DMS153 treated with DMSO at 0.1 percent for 48 hours (cell line): ENCODE data around the gene ZDHHC1.
"Not testable (repeated sequence)": the region's sequence is repeated elsewhere in the genome, so short reads cannot be mapped to it uniquely, and the experiment has no call there.

Source experiments
- DNase-seq: peaks from one replicate; lab custom pipeline; 2025; ENCODE audit not compliant: unreplicated experiment; lab: John Stamatoyannopoulos, UW

ZDHHC1 gene

GRCh38 chr16:67364600-67365235, 51.6 kb downstream of the ZDHHC1 start:
- DNase-seq = no peak

- DNase-seq = no peak
Observed at GRCh38 chr16:67361038-67361437, 55.2 kb downstream of the ZDHHC1 start.

DNA sequence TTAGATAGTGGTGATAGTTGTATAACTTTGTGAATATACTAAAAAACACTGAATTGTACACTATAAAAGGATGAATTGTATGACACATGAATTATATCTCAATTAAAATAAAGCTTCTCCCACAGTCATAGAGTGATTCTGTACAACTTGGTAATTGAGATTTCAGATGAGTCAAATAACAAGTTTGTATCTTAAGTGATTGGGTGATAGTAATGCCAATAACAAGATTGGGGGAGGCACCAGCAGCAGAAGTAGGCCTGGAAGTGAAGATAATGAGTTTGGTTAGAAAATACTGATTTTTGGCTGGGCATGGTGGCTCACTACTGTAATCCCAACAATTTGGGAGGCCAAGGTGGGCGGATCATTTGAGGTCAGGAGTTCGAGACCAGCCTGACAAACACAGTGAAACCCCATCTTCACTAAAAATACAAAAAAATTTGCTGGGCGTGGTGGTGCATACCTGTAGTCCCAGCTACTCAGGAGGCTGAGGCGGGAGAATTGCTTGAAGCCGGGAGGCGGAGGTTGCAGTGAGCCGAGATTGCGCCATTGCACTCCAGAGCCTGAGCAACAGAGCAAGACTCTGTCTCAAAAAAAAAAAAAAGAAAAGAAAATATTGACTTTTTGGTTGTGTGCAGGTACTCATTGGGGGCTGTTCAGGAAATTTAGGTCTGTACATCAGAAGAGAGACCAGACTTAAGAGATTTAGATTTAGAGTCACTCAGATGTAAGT, 56.6 kb downstream of the ZDHHC1 start:
- DNase-seq = not testable (repeated sequence)

GRCh38 chr16:67357561-67357960, 58.7 kb downstream of the ZDHHC1 start:
- peak; percentile 20 for DNase-seq

DNA sequence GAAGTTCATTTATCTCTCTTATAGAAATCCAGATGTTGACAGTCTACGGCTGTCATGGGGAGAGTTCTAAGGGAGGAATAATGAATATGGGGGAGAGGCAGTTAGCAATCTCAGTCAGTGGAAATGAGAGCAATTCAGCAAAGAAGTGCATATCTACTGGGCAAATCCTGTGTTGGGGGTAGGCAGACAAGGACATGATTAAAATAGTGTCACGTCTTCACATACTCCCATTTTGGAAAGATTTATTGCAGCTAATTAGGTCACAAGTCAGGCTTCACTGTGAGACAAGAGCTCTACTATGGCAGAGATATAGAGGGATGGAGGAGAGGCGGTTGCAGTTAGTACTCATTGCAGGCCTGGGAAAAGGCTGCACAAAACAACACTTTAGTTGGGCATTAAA, 59.9 kb downstream of the ZDHHC1 start:
- no peak for DNase-seq

- not testable (repeated sequence) for DNase-seq
Observed at GRCh38 chr16:67352463-67352862, 63.8 kb downstream of the ZDHHC1 start.

GRCh38 chr16:67350324-67350723, 66.0 kb downstream of the ZDHHC1 start:
- no peak for DNase-seq

GRCh38 chr16:67349172-67349571, 67.1 kb downstream of the ZDHHC1 start:
- DNase-seq = peak; percentile 39

DNA sequence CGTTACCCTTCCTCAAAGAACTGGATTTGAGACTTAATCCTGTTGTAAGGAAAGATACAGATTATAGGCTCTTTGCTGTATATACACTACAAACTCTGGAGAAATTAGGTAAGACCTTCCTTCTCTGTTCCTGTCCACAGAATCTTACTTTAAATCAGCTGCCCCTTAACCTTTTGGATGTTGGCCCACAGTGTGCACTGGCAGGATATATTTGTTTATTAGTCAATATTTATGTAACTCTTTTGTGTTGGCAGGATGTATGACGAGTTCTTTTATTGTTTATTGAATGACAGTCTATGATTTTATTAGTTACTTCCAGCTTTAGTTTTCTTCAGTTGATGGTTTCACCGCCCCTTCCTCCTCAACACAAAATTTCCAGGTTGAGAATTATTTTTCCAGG, 69.9 kb downstream of the ZDHHC1 start:
- no peak for DNase-seq

DNA sequence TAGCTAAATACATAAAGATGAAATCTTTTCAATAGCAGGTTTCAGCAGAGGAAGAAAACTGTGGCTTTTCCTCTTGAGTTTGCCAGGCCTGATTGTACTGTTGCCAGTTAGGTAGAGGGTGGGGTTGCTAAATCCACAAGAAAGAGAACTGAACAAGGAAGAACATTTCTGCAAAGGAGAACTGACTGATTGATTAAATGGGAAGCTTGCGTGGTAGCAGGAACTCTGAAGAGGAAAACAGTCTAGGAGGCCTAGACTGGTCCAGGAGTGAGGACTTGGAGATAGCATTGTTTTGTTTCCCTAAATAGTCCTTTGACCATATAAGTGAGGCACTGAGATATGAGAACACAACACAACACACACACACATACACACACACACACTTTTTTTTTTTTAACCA, 70.9 kb downstream of the ZDHHC1 start:
- no peak for DNase-seq
